T1000 (cell line): Measurements from ENCODE around the gene BBS9.
"Not testable (repeated sequence)": the region's sequence is repeated elsewhere in the genome, so short reads cannot be mapped to it uniquely, and the experiment has no call there.

Experiments used
- DNase-seq: peaks from one replicate; lab custom pipeline; 2025; ENCODE audit warnings: mixed read lengths; lab: John Stamatoyannopoulos, UW

Gene BBS9

DNA sequence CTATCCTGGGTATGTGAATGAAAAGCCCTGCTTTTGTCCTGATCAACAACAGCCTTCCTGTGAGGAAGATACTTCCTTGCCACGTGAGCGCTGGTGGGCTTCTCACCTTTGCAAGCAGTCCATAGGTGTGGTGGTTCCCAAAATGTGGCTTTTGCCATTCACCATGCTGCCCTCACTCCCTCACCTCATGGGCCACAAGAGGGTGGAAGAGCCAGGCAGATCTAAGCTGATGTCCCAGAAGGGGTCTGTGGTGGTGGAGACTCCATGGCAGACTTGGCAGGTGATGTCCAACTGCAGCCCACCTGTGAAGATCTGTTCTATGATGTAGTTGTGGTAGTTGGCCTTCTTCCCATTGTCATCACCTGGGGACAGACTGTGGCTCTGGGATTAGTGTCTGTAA, 147.4 kb downstream of the BBS9 start:
- DNase-seq = no peak

DNA sequence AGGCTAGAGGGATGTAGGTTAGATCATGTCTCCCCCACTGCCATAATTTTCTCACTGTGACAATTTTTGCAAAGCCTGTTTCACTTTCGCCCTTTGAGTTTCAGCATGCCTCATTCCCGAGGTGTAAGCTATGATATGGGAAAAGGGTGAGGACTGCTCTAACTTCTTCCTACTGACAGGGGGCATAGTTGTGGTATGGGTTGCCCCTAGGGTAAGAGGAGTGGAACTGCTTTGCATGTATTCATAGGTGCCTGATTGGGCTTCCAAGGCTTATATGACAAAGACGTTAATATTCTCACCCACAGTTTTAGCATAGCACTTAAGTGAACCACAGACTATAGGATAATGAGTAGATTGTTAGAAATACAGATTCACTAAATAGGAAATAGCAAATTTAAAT, 148.7 kb downstream of the BBS9 start:
- DNase-seq = no peak

DNA sequence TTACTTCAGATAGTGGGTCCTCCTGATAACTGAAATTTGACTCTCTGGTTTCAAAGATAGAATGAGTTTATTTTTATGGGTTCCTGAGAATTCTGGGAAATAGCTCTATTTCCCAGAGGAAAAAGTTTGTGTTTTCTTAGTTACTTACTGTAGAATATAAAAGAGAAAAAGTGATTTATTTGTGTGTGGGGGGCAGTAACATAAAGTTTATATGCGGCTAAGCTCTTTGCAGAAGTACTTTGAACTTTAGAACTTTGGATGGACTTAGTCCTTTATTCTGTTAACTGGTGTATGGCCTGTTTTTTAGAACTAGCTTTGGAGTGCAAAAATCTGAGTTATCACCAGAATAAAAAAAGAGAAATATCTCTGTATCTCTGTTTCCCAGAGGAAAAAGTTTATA, 157.1 kb downstream of the BBS9 start:
- DNase-seq = no peak

DNA sequence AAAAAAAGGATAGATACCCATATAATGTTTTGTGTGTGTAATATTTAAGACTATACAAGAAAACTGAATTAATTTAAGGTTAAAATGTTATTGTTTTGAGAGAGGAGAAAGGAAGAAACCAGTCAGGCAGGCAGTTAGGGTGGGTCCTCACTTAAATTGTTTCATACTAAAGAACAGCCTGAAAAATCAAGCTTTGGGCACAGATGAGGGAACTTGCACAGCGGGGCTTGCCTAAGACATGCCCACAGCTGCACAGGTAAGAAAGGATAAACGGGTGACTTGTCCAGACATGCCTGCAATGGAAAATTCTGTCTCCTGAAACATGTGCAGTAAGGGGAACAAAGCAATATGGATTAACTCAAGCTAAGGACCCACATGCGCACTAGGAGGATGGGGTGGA, 158.4 kb downstream of the BBS9 start:
- no peak for DNase-seq

DNA sequence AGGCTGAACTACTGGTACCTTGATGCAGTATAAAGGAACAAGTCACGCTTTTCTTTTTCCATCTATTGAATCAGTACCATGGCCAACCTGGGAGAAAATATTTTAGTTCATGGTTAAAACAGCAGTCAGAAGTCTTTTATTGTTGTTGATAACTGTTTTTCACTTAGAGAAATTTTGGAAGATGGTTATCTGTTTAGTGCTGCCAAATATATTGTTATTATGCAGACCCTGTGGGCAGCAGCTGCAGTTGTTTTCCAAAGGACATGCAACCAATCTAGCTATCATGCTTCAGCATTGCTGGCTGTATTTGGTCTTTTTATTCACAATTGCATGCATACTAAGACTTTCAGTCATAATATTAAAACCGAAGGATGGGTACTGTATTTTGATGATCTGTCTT, 169.5 kb downstream of the BBS9 start:
- DNase-seq = no peak

DNA sequence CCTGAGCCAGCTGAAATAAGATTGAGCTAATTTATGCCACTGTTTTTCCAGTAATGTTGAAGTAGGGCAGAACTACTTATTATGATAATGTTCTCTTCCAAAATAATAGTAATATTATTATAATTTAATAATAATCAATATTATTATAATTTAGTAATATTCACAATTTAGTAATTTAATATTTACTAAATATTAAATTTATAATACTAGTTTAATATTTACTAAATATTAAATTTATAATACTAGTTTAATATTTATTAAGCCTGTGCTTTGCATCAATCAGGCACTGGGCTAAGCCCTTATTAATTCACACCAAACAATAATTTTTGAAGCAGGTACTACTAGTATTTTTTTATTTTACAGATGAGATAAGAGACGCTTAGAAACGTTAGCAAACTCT, 170.1 kb downstream of the BBS9 start:
- DNase-seq = no peak

DNA sequence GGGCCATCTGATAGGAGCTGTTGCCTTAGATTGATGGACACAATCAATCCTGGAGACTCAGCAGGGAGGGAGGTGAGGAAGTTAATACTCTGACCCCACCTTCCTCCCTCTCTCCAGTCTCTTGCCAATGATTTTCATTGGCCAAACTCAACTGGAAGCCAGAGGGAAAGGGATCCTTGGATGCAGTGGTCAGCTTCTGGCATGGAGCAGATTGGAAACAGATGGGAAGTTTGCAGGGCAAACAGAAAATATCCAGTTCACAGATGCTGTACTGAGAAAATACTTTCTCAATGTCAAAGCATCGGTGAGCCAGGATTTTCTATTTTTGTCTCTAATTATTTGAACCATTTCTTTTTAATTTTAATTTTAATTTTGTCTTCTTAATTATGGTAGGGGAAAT, 170.8 kb downstream of the BBS9 start:
- no peak for DNase-seq

DNA sequence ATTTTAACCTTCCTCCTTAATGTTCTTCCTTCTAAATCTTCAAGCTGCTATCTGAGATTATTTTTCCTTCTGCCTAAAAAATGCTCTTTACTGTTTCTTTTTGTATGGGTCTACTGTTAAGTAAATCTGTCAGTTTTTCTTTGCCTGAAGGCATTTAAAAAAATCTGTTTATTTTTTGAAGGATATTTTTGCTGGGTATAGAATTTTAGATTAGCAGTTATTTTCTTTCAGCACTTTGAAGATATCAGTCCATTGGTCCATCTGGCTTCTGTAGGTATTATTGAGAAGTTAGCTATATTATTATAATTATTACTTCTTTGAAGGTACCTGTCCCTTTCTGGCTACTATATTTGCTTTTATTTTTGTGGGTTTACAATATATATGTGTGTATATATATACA, 171.4 kb downstream of the BBS9 start:
- DNase-seq = no peak

DNA sequence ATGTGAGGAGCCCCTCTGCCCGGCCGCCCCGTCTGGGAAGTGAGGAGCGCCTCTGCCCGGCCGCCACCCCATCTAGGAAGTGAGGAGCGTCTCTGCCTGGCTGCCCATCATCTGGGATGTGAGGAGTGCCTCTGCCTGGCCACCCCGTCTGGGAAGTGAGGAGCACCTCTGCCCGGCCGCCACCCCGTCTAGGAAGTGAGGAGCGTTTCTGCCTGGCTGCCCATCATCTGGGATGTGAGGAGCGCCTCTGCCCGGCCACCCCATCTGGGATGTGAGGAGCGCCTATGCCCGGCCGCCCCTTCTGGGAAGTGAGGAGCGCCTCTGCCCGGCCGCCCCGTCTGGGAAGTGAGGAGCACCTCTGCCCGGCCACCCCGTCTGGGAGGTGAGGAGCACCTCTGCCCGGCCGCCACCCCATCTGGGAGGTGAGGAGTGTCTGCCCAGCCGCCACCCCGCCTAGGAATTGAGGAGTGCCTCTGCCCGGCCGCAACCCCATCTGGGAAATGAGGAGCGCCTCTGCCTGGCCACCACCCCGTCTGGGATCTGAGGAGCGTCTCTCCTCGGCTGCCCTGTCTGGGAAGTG, 174.7 kb downstream of the BBS9 start:
- not testable (repeated sequence) for DNase-seq

DNA sequence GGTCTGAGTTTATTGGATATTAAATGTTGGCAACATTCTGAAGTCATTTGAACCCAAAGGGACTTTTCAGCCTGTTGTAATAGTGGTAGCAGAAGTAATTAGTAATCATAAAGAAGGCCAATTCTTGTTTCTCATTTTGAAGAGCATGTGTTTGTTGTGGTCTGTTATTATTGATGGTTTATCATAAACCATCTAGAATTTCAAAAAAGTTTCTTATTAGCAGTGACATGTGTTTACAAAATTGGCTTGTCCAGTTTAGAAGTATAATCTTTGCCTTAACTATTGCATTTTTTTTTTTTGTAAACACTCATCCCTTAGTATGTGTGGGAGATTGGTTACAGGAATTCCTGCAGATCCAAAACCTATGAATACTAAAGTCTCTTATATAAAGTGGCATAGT, 177.8 kb downstream of the BBS9 start:
- no peak for DNase-seq

DNA sequence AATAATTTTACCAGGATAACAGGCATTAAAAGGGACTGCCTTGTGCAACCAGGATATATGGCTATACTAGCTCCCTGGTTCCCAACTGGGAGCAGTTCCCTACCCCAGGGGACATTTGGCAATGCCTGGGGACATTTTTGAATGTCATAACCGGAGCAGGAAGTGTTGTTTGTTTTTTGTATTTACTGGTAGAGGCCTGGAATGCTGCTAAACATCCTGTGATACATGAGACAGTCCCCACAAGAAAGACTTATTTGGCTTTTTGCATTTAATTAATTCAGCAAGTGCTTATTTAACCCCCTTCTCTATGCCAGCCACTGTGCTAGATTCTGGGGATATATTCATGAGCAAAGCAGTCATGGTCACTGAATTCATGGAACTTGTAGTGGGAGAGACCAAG, 181.2 kb downstream of the BBS9 start:
- DNase-seq = no peak

DNA sequence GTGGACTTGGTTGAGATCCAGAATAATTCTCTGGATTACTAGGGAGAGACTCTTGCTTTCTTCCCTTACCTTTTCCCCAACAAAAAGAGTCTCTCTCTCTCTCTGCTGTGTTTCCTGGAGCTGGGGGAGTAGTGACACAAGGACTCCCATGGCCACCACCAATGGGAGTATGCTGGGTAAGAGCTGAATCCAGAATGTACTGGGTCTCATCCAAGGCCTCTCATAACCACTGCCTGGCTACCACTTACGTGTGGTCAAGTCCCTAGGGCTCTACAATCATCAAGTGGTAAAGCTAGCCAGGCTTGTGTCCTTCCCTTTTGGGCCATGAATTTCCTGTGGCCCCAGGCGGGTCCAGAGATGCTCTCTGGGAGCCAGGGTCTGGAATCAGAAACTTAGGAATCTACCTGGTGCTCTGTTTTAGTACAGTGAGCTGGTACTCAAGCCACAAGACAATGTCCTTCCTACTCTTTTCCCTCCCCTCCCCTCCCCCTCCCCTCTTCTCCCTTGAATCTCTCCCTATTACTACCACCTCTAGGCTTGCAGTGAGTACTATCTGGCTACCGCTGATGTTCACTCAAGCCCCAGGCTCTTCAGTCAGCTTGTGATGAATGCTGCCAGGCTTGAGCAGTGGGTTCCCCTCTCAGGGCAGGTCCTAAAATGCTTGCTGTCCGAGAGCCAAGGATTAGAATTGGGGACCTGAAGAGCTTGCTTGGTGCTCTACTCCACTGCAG, 196.6 kb downstream of the BBS9 start:
- no peak for DNase-seq

DNA sequence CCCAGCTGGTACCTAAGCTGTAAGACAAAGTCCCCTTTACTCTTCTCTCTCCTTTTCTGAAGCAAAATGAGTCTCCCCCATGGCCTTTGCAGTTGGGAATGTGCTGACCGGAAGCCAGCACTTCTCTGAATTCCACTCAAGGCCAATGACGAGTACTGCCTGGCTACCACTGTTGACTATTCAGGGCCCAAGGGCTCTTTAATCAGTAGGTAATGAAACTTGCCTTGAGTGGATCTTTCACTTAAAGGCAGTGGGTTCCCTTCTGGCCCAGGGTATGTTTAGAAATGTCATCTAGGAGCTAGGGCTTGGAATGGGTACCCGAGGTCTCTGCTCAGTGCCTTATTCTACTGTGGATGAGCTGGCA, 197.1 kb downstream of the BBS9 start:
- no peak for DNase-seq

DNA sequence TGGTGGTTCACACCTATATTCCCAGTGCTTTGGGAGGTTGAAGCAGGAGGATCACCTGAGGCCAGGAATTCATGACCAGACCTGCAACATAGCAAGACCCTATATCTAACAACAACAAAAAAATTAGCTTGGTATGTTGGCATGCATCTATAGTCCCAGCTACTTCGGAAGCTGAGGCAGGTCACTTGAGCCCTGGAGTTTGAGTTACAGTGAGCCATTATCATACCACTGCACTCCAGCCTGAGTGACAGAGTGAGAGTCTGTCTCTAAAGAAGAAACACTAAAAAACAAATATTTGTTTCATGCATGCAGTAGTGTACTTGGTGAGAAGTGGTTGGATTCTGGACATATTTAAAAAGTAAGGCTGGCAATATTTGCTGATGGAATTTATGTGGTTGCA, 198.1 kb downstream of the BBS9 start:
- no peak for DNase-seq

DNA sequence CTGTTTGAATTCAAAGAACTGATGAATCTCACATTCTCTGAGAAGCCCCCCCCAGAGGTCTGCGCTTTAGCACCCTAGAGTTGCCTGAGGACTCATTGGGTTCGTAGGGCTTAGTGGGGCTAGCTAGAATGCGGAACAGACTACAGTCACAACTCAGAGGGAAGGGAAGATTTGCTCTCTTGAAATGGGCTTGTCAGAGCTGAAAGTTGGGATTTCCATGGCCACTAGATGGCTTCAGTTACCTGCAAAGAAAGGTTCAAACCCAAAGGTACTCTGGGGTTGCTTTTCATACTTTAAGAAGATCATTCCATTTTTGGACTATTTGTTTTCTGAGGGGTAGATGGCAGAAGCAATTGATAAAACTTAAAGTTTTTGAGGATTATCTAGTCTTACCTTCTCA, 205.0 kb downstream of the BBS9 start:
- DNase-seq = no peak

DNA sequence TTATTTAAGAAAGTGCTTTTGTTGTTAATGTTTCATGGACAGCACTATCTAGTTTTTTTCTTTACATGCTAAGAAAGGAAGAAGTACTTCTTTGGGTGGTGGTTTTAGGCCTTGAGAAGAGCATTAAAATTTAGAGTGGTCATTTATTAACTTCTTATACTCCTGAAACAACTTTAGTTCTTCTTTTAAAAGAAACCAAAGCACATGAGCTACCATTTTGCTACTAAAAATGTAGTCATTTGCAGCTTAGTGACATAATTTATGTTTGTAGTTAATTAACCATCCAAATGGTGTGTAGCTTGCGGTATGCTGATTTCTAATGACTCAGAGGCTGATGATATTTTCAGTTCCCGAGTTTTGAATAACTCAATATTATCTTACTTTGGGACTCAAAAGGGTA, 207.5 kb downstream of the BBS9 start:
- no peak for DNase-seq

DNA sequence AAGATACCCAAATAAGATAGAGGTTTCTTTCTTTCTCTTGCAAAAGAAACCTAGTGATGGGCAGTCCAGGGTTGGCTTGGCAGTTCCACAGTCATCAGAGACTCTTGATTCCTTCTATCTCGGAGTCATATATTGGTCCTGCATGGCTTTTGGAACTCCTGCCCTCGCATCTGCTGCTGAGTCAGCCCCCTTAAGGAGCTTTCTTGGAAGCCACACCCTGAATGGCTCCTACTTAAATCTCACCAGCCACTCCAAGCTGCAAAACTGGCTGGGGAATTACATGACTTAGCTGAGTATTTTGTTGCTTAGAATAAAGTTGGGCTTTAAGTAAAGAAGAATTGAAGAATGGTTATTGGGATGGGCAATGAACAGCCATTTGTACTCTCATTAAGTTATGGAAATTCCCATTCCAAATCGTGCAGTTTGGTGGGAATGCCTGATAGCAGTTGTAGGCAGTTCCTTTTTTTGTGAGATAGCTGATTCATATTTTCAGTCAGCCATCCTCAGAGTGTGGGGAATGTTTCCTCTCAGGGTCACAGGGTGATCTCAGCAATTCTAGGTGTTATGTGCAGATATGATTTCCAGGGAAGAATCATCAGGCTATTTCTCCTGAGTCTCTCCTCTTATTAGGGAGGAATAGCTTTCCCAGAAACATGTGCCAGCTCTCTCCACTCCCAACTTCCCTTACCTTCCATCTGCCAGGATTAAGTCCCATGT, 209.9 kb downstream of the BBS9 start:
- DNase-seq = no peak

DNA sequence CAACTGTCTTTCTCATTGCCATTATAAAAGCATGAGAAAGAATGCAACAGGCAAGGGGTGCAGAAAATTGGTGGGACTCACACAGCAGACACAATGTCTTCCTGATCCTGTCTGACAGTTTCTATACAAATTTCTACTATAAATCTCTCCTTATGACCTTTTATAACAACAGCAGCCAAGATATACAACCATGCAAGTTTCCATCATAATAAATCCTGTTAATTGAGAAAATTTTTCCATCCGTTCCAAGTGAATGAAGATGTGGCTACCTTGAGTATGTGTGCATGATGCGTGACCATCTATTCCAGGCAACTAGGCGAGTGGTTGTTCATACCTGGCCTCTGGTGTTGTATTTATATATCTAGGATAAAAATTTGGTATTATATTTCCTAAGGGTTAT, 216.7 kb downstream of the BBS9 start:
- DNase-seq = no peak

DNA sequence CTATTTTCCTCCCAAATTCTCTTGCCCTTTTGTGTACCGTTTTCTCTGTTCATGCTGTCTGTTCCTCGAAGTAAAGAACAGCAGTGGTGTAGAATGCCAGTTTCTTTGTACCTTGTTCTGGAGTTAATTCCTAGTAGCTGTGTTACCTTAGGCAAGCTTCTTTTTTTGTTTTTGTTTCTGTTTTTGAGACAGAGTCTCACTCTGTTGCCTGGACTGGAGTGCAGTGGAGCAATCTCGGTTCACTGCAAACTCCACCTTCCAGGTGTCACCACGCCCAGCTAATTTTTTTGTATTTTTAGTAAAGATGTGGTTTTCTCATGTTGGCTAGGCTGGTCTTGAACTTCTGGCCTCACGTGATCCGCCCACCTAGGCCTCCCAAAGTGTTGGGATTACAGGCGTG, 221.2 kb downstream of the BBS9 start:
- no peak for DNase-seq

DNA sequence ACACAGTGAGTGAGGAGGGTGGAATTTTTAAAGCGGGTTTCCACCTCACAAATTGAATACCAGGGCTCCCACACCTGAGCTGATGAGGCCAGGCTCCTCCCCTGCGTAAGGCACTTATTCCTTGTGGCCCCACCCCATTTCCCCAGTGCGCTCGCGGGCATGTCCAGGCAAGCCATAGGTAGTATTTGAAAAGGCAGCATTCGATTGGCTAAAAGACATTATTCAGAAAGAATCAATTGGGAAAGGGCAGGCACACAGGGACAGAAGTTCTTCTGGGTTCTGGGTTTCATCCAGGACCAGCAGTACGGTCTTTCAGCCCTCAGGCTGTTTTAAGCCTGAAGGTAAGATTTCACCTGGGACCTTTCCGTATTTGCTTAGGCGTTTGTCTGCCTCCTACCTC, 222.3 kb downstream of the BBS9 start:
- no peak for DNase-seq

DNA sequence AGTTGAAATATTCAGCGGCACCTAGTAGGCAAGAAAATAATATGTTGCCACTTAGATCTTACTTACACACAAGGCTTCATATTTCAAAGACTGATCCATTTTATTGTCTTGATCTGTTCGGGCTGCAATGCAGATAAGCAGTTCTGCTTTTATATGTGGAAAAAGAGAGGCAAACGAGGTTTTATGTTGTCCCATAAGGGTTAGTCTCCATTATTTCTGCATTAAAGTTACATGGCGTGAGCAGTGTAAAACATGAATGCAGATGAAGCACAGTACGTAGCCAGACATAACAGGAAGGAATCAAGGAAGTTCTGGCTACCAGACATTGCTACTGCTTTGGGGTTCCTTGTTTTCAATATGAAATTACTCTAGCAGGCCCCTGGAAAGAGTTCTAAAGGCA, 224.8 kb downstream of the BBS9 start:
- no peak for DNase-seq

DNA sequence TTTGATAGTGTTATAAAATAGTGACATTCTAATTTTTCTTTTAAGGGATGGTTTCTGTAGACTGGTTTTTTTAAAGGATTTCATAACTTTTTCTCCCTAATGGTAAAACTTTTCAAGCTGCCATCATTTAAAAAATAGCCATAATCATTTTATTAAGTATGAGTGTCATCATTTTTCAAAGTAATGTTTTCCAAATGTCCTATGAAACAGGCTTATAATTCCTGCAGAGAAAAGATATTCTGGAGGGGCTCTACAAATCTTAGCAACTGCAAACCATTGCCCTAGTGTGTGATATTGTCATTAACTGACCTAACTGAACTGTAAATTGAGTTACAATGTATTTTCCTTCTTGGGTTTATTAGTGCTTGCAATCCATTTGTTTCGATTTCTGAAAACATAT, 226.0 kb downstream of the BBS9 start:
- DNase-seq = no peak

DNA sequence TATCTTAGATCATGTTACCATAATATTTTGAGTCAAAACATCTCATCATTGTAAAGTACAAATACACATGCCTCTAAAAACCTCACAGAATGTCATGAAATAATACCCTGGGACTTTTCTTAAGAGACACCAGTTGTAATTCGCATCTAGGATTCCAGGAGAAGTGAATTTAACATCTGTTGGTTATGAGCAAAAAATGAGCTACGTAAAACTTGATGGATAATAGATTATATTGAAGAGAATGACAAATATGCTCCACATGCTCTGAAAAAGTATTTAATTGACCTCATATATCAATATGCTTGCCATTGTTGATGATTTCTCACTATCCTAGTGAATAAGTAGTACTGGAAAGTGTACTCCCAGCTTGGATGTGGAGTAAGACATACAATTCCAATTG, 227.0 kb downstream of the BBS9 start:
- no peak for DNase-seq

DNA sequence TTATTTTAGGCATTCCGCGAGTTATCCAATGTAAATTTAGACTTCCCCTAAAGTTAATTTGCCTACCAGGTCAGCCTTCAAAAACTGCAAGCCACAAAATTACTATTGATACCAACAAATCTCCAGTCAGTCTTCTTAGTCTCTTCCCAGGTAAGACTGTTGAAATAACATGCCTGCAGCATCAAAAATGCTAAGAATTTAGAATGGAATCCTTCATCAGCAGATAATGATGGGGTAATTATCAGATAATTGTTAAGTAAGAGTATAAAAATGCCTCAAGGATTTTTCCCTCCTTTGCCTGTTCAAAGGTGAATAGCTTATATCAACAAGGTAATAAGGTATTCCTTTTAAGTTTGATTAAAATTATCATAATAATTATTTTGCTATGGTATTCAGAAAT, 228.5 kb downstream of the BBS9 start:
- DNase-seq = no peak
